Skin of body (tissue), 2 donors: ENCODE results near the gene FCHSD2. TPM values are rescaled to one million over a fixed set of nuclear protein-coding genes. Genes with fewer than 3 reads are reported as not detected.

Experiments
- DNase-seq: peaks from one replicate; lab custom pipeline; 2025; lab: John Stamatoyannopoulos, UW
- total RNA-seq: library from RNA; depleted of rRNA; stranded (reverse); fragments of >200 nt; gene quantifications from one replicate; pipeline ENCODE4 v1.2.3, GENCODE V29; 2014

Gene FCHSD2
- total RNA-seq, 1 donor from 2014 or later: 18.7 TPM

DNA sequence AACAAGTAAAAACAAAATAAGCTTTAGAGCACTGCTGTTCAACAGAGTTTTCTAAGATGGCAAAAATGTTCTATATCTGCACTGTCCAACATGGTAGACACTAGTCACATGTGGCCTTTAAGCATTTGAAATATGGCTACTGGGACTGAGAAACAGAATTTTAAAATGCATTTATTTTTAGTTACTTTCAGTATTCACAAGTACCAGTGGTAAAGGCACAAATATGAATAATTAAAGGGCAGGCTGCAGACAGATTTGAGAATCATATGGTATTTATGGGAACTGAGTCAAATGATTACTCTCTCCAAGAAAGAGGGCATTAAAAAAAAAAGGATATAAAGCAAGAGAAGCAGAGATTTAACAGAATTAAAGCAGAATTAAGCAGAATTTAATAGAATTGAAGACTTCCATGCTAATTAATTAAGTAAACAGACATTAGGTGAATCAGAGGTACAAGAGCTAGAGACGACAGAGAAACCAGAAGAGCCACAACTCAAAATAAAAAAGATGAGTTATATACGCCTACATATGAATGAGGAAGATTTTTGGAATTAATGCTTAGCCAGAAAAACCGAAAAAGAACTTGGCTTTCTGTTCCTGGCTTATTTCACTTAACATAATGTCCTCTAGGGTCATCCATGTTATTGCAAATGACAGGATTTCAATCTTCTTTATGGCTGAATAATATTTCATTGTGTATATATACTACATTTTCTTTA is 167.5 kb downstream of the FCHSD2 start:
- no peak for DNase-seq

DNA sequence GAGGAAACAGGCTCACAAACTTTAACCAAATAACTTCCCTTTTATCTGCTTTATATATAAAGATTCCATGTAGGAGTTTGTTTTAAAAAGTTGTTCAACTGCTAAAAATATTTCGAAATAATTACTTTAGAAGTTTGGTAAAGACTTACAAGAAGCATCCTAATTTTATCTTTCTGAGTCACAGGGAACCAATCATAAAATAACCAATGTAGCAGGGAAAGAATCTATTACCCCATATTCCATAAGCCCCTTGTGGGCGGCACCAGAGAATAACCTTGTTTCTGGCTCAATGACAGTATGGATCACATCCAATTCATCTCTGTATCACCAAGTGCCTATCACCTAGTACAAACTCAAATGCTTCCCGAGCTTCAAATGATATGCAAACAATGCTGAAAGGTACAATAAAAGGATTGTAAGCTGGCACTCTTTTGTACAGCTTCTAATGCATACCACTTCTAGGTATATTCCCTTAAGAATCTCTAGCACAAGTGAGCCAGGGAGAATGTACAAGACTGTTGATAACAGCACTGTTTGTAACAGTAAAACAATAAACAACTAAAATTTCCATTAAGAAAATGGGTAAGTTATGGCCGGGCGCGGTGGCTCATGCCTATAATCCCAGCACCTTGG is 169.5 kb downstream of the FCHSD2 start:
- DNase-seq: no peak

DNA sequence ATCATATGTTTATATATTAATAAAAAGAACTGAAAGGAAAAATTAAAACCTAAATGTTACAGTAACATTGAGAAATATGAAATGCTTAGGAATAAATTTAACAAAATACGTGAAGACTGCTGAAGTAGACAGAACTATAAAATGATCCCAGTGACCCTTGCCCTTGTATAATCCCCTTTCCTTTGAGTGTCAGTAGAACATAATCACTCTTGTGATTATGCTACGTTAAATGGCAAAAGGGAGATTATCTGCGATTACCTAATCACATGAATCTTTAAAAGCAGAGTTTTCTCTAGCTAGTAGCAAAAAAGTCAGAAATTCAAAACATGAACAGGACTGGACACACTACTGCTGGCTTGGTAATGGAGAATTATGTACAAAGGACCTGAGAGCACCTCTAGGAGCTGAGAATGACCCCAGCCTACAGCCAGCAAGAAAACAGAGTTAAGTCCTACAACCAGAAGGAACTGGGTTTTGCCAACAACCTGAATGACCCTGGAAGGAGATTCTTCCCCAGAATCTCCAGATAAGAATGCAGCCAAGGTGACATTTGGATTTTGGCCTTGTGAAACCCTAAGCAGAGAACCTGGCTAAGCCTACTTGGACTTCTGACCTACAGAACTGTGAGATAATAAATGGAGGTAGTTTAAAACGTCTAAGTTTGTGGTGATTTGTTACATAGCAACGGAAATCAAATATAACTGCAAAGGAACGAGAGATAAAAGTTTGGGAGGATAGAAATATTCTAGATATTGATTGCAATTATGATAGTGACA is 170.7 kb downstream of the FCHSD2 start:
- no peak for DNase-seq

DNA sequence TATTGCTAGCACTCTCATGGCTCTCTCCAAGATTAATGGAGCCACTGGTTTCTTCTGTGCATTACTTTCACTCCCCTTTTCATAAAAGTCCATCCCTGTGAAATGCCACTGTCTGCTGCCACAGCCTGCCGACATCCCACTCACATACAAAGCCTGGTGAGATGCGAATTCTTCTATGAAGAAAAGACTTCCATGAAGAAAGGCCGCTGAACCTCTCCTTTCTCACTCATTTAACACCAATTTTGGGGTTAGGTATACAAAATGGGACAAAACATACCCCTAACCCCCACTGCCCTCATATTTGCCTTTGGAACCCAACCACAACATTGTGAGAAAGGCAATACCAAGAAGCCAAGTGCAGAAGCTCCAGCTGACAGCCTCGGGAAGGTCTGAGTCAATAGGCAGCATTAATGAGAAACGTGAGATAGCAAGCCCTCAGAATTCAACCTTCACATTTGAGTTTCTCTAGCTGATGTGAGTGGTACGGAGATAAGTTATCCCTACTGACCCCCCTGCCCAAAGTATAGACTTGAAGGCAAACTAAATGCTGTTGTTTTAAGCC is 171.5 kb downstream of the FCHSD2 start:
- DNase-seq: no peak

DNA sequence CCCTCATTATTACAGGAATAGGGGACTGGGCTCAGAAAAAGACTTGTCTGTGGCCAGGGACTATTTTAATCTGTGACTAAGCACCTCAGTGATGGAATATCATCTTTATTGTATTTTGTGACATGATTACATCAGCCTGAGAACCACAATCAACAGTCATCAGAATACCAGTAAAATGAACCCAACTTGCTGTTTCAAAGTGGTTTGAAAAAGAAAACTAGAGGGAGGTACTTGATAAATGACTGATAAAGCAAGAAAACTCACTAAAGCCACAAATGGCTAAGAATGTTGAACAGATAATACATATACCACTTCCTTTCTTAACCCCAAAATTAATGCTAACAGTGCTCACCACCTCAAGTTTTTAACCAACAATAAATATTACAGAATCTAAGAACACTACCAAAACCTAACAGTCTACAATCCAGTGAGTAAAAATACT is 172.2 kb downstream of the FCHSD2 start:
- DNase-seq: no peak

DNA sequence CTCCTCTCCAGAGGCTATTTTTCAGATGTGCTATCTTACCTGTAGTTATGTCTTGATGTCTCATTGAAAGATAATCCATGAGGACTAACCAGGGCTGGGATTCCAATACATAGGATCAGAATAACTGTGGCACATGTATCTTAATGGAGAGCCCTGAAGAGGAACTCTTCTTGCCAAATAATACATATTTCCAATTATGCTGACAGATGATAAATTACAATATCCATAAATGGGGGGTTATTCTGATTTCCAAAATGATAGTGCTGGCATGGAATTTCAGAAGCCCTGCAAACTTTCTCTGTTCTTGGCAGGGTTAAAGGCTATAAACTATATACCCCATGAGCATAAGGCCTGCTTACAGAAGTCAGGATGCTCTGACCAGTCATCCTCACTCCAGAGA is 173.7 kb downstream of the FCHSD2 start:
- DNase-seq: no peak

DNA sequence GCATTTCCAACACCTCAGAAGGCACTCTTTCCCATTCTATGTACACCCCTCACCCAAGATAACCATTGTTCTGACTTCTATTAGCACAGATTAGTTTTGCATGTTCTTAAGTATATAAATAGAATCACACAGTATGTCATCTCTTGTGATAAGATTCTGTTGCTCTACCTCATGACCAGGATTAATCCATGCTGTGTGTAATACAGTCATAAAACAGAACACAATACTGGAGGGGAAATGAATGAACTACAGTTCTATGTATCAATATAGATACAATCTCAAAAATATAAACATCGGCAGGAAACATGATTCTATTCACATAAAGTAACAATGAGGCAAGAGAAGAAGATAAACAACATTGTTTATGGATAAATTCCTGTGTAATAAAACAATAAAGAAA is 176.4 kb downstream of the FCHSD2 start:
- no peak for DNase-seq

DNA sequence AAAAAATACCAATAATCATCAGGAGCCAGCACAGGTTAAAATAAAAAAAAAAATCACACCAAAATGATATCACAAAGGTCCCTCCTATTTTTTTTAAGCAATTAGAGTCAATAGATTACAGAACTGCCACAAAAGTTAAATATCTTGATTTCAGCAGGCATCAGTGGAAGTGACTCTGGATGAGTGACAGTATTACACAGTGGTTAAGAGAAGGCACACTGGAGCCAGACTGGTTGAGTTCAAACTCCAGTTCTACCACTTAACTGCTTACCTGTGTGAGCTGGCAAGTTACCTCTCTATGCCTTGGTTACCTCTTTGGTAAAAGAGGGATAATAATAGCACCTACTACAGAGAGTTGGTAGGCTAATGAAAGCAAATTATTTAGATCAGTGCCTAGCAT is 179.4 kb downstream of the FCHSD2 start:
- no peak for DNase-seq

DNA sequence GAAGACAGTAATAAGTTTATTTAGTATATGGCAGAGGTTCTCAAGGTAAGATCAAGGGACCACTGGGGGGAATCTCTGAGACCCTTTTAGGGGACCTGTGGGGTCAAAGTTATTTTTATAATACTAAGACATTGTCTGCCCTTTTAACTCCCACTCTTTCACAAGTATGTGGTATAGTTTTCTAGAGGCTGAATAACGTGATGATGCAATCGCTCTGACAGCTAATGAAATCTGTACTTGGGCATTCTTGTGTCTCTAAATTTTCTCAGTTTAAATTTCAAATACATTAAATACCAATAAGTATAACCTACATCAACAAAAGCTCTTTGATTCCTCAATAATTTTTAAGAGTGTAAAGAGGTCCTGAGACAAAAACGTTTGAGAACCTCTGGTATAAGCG is 180.0 kb downstream of the FCHSD2 start:
- DNase-seq: no peak

DNA sequence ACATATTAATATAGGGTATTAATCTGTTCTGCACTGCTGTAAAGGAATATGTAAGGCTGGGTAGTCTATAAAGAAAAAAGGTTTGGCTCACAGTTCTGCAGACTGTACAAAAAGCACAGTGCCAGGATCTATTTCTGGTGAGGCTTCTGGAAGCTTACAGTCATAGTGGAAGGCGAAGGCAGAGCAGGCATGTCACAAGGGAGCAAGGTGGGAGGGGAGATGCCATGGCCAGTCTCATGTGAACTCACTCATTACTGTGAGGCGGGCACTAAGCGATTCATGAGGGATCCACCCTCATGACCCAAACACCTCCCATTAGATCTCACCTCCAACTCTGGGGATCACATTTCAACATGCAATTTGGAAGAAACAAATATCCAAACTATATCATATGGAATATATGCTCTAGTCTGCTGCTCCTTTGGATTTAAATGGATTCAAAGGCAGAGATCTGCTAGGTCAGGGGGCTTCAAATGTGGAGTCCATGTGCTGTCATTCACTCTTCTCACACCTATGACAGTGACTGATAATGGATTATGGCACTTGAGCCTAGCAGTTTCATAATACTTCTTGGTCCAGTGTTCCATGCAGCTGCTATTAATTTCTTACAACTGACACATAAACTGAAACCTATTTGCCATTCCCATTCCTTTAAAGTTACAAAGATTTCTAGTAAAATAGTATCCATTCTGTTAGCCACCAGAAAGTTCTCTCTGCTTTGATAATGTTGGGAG is 182.0 kb downstream of the FCHSD2 start:
- no peak for DNase-seq

DNA sequence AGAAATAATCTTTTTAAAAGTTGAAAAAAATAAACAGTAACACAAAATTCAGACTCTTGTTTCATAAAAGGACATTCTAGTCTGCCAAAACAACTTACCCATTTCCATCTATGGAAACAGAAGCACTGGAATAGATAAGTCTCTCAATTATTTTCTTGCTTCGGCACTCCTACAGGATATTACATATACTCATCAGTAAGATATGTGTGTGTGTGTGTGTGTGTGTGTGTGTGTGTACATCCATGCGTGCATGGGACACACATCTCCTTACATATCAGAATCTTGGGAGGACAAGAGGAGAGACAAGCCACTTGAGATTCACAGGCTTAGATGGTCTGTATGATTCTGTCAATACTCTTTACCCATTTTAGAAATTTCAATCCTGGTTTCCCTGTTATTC is 183.3 kb downstream of the FCHSD2 start:
- DNase-seq: no peak

DNA sequence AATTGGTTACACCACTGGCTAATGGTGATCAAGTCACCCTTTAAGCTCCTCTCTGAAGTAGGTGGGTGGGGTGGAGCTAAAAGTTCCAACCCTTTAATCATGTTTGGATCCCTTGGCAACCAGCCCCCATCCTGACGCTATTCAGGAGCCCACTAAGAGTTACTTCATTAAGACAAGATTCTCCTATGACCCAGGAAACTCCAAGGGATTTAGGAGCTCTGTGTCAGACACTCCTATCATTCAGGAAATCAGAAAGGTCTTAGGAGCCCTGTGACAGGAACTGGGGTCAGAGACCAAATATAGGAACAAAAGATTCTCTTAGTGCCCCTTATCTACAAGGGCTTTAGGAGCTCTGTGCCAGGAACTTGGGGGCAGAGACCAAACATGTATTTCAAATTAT is 186.7 kb downstream of the FCHSD2 start:
- DNase-seq: no peak

DNA sequence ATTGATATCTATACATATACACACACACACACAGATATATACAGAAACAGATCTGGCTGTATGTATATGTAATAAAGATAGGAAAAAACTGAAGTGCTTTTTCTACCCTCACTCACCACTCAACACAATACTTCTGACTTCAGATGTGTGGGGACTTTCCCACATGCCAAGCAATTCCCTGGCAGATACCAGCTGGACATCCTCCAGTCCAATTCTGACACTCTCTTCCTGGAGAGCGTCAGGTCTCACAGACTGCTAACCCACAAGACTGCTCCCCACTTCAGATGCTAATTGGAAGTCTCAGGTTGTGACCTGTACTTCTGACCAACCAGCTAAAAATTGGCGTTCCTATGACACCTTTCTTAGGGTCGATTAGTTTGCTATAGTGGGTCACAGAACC is 187.3 kb downstream of the FCHSD2 start:
- no peak for DNase-seq

DNA sequence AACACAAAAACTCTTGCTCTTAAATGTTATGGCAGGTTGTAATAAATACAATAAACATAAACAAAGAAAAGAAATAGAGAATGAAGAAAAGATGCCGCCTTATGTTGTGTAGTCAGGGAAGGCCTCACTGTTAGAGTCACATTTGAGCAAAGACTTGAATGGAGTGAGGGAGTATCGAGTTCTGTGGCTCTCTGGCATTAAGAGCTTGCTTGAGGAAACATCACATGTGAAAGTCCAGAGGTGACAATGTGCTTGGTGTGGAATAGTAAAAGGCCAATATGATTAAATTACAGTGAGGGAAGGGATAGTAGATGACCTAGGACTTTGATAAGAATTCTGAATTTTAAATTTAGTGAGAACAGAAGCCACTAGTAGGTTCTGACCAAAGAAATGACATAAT is 188.5 kb downstream of the FCHSD2 start:
- DNase-seq: no peak

DNA sequence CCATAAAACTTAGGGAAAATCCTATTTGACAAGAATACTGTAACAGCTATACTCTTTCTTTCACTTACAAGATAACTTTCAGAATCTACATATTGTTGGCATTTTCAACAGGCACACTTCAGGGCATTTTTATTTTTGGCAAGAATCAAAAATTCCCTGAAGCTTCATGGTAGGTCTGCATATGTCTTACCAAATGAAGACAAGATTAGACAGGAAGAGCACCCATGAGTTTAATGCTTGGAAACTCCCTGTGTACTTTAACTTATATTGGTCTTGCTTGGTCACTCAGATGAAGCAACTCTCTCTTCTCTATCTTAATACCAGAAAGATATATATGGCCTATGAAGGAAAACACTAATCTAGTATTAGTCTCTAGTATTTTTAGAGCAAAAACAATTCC is 190.2 kb downstream of the FCHSD2 start:
- no peak for DNase-seq

DNA sequence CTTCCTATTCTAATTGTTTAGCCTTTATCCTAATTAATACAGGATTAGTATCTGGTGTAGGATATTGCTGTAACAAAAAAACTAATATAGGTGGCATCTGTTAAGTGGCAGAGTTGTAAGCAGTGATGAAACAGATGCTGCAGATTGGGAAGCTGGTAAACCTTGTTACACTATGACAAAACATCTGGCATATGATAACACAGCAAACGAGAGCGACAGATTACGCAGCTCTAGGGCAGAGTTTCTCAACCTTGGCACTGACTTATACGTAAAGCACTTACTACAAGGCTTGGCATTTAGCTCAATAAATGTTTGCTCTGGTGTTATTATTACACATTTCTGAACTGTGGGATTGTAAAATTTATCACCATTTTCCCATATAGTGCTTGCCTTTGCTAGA is 190.9 kb downstream of the FCHSD2 start:
- no peak for DNase-seq

DNA sequence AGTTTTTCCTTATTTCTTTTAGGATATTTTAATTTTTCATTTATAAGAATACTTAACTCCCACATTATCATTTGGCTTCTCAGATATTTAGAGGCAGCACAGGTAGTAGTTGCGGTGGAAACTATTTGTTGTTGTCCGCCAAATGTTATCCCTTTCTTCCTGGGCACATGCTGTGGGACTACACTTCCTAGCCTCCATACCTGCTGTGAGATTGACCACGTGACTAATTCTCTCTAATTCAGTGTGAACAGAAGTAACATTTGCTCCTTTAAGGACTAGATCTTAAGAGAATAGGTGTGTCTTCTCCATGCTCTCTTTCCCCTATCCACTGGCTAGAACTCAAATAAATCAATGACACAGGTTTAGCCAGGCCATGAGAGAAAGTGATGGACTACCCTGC is 191.4 kb downstream of the FCHSD2 start:
- DNase-seq: no peak

DNA sequence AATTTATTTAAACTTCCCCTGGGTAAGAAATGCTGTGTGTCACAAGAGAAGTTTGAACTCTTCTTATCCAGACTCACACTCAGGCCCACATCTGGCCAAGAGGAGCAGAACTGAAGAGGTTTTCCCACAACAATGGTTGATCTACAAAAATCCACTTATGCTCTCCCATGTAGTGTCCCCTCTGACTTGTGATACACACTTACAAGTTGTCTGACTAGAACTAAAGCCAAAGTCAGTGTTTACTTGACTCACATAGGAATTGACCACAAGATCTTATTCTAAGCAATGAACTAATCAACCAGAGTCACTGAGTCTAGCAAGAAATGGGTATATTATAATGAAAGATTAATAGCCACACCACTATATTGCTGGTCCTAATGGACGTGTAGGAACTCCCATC is 194.9 kb downstream of the FCHSD2 start:
- DNase-seq: no peak

DNA sequence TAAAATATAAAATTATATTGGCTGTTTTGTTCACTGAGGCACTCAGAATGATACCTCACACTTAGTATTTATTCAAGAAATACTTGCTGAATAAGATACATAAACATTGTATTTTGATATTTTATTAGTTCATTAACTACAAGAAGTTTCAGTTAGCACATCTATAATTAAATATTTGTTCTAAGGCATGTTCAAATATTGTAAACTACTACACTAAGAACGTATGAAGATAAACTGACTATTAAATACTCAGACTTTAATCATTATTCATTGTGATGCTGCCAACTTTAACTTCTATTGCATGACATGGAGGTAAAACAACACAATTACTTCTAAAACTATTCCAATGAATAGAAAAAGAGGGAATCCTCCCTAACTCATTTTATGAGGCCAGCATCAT is 198.5 kb downstream of the FCHSD2 start:
- no peak for DNase-seq

DNA sequence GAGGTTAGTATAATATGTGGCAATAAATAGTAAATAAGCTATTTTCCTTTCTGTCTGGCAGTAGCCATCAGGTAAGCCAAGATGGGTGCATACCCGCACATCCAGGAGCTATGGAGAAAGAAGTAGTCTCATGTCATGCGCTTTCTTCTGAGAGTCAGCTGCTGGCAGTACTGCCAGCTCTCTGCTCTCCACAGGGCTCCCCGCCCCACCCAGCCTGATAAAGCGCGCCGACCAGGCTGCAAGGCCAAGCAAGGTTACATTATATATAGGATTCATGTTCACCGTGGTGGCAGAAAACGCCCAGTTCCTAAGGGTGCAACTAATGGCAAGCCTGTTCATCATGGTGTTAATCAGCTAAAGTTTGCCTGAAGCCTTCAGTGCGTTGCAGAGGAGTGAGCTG is 201.7 kb downstream of the FCHSD2 start:
- no peak for DNase-seq

DNA sequence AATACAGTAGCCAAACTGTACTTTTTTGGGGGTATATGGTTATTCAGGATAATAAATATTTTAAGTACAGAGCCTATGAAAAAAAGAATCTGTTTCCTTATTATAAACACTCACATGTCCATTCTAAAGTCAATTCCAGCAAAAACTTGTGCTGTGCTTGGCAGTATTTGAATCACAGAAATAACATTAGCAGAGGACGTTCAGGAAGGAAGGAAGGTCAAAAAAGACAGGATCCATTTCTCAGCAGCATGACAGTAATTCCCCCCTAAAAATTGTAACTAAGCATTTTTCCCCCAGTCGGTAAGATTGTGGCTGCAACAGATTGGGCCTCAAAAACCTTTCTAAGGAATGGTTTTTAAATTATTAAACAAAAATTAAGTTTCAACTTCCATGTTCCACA is 203.1 kb downstream of the FCHSD2 start:
- DNase-seq: no peak

DNA sequence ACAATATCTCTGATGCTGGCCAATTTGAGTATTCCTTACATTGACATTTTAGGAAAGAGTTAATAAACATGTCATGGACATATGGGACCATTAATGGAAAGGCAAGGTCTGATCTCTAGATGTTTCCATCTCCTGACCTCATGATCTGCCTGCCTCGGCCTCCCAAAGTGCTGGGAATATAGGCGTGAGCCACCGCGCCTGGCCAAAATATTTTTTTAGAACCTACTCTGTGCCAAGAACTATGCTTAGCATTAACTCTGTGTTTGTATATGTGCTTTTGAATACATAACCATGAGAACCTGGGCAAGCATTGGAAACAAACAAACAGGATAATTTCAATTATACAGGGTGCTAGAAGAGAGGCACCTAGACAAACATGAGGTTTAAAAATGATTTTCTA is 204.7 kb downstream of the FCHSD2 start:
- DNase-seq: no peak
